HEK293 (cell line): ENCODE results near the gene ABCB9.
A peak's percentile ranks its signal among the peaks of the same experiment; 100 is the strongest.

Source experiments
- IKZF3 ChIP-seq: fragments of 450-650 bp; IDR thresholded peaks from 2 replicates; pipeline ENCODE4 v1.5.0; 2018; ENCODE audit warnings: missing biosample characterization, mild to moderate bottlenecking, missing genetic modification characterization, moderate library complexity
- KLF10 ChIP-seq: fragments of 450-650 bp; IDR thresholded peaks from 2 replicates; pipeline ENCODE4 v1.5.1; 2018; ENCODE audit warnings: missing biosample characterization, mild to moderate bottlenecking, missing genetic modification characterization
- PATZ1 ChIP-seq: fragments of 450-650 bp; formaldehyde crosslinking; IDR thresholded peaks from 2 replicates; pipeline ENCODE4 v1.5.1; 2016; ENCODE audit warnings: missing biosample characterization, missing genetic modification characterization
- PRDM4 ChIP-seq: fragments of 450-650 bp; formaldehyde crosslinking; IDR thresholded peaks from 2 replicates; pipeline ENCODE4 v1.5.1; 2017; ENCODE audit warnings: missing biosample characterization, missing genetic modification characterization
- REPIN1 ChIP-seq: fragments of 450-650 bp; formaldehyde crosslinking; IDR thresholded peaks from 2 replicates; pipeline ENCODE4 v1.5.1; 2017; ENCODE audit warnings: missing biosample characterization, missing genetic modification characterization, low read depth
- SP2 ChIP-seq: fragments of 450-650 bp; formaldehyde crosslinking; IDR thresholded peaks from 2 replicates; pipeline ENCODE4 v1.5.1; 2016; ENCODE audit warnings: missing biosample characterization, missing genetic modification characterization
- TSHZ1 ChIP-seq: fragments of 450-650 bp; formaldehyde crosslinking; IDR thresholded peaks from 2 replicates; pipeline ENCODE4 v1.5.1; 2016; ENCODE audit warnings: missing biosample characterization, missing genetic modification characterization, borderline replicate concordance
- ZBTB17 ChIP-seq: fragments of 450-650 bp; formaldehyde crosslinking; IDR thresholded peaks from 2 replicates; pipeline ENCODE4 v1.5.1; 2016; ENCODE audit warnings: missing biosample characterization, missing genetic modification characterization
- ZBTB49 ChIP-seq: fragments of 450-650 bp; formaldehyde crosslinking; IDR thresholded peaks from 2 replicates; pipeline ENCODE4 v1.5.1; 2016; ENCODE audit warnings: missing biosample characterization, missing genetic modification characterization, low read depth
- ZFP3 ChIP-seq: fragments of 450-650 bp; formaldehyde crosslinking; IDR thresholded peaks from 2 replicates; pipeline ENCODE4 v1.5.1; 2016; ENCODE audit warnings: low read depth, missing biosample characterization, missing genetic modification characterization
- ZNF148 ChIP-seq: fragments of 450-650 bp; formaldehyde crosslinking; IDR thresholded peaks from 2 replicates; pipeline ENCODE4 v1.5.0; 2017; ENCODE audit warnings: missing biosample characterization, missing genetic modification characterization, borderline replicate concordance
- ZNF169 ChIP-seq: fragments of 450-650 bp; formaldehyde crosslinking; IDR thresholded peaks from 2 replicates; pipeline ENCODE4 v1.5.1; 2016; ENCODE audit warnings: missing biosample characterization, missing genetic modification characterization
- ZNF214 ChIP-seq: fragments of 450-650 bp; formaldehyde crosslinking; IDR thresholded peaks from 2 replicates; pipeline ENCODE4 v1.5.1; 2017; ENCODE audit warnings: missing biosample characterization, mild to moderate bottlenecking, missing genetic modification characterization, borderline replicate concordance
- ZNF23 ChIP-seq: fragments of 450-650 bp; formaldehyde crosslinking; IDR thresholded peaks from 2 replicates; pipeline ENCODE4 v1.5.1; 2016; ENCODE audit warnings: missing biosample characterization, missing genetic modification characterization, borderline replicate concordance
- ZNF26 ChIP-seq: fragments of 450-650 bp; formaldehyde crosslinking; IDR thresholded peaks from 2 replicates; pipeline ENCODE4 v1.5.1; 2016; ENCODE audit warnings: missing biosample characterization, missing genetic modification characterization
- ZNF302 ChIP-seq: fragments of 450-650 bp; formaldehyde crosslinking; IDR thresholded peaks from 2 replicates; pipeline ENCODE4 v1.5.1; 2016; ENCODE audit warnings: missing biosample characterization, missing genetic modification characterization, low read depth
- ZNF354C ChIP-seq: fragments of 450-650 bp; formaldehyde crosslinking; IDR thresholded peaks from 2 replicates; pipeline ENCODE4 v1.5.1; 2016; ENCODE audit warnings: missing biosample characterization, missing genetic modification characterization, low read depth, borderline replicate concordance
- ZNF426 ChIP-seq: fragments of 450-650 bp; formaldehyde crosslinking; IDR thresholded peaks from 2 replicates; pipeline ENCODE4 v1.5.1; 2017; ENCODE audit warnings: missing biosample characterization, missing genetic modification characterization, mild to moderate bottlenecking, inconsistent platforms, moderate library complexity
- ZNF544 ChIP-seq: fragments of 450-650 bp; formaldehyde crosslinking; IDR thresholded peaks from 2 replicates; pipeline ENCODE4 v1.5.0; 2017; ENCODE audit warnings: missing biosample characterization, missing genetic modification characterization
- ZNF596 ChIP-seq: fragments of 450-650 bp; IDR thresholded peaks from 2 replicates; pipeline ENCODE4 v1.5.0; 2018; ENCODE audit warnings: missing biosample characterization, mild to moderate bottlenecking, missing genetic modification characterization, moderate library complexity
- ZNF660 ChIP-seq: fragments of 450-650 bp; IDR thresholded peaks from 2 replicates; pipeline ENCODE4 v1.5.1; 2018; ENCODE audit warnings: missing biosample characterization, mild to moderate bottlenecking, missing genetic modification characterization
- ZSCAN16 ChIP-seq: fragments of 450-650 bp; formaldehyde crosslinking; IDR thresholded peaks from 2 replicates; pipeline ENCODE4 v1.5.1; 2016; ENCODE audit warnings: missing biosample characterization, missing genetic modification characterization
- ZXDB ChIP-seq: fragments of 450-650 bp; formaldehyde crosslinking; IDR thresholded peaks from 2 replicates; pipeline ENCODE4 v1.5.1; 2016; ENCODE audit warnings: missing biosample characterization, missing genetic modification characterization

ABCB9 gene

GRCh38 chr12:122886851-122887818 lies 79.1 kb downstream of the ABCB9 start (continued):
- peak; percentile 96 for TF ChIP-seq PATZ1 (tag by site-specific recombination)
- TF ChIP-seq ZSCAN16 (tag by site-specific recombination) = no peak
- no peak for TF ChIP-seq ZNF426
- no peak for TF ChIP-seq ZNF26 (tag by site-specific recombination)
- TF ChIP-seq SP2 = peak; percentile 21; the same call in 1 of the 2 replicates
- no peak for TF ChIP-seq ZFP3
- TF ChIP-seq IKZF3 = peak; percentile 73; the same call in 1 of the 2 replicates
- no peak for TF ChIP-seq REPIN1 (tag by site-specific recombination)
- peak; percentile 66; the same call in 1 of the 2 replicates for TF ChIP-seq ZNF660 (tag by site-specific recombination)
- peak; percentile 84 for TF ChIP-seq ZBTB17 (tag by site-specific recombination)
- no peak for TF ChIP-seq PRDM4 (tag by site-specific recombination)
- TF ChIP-seq ZBTB49 (tag by site-specific recombination) = no peak
- TF ChIP-seq ZNF302 = no peak
- no peak for TF ChIP-seq ZNF148 (tag by site-specific recombination)
- TF ChIP-seq KLF10 (tag by site-specific recombination) = no peak
- no peak for TF ChIP-seq ZNF214 (tag by site-specific recombination)
- TF ChIP-seq ZXDB (tag by site-specific recombination) = no peak; the same call in 1 of the 2 replicates
- TF ChIP-seq TSHZ1 (tag by site-specific recombination) = 0 out of 2 replicates have a peak, but pooled peaks have one; percentile 12
- no peak for TF ChIP-seq ZNF23 (tag by site-specific recombination)
- no peak for TF ChIP-seq ZNF354C
- no peak for TF ChIP-seq ZNF169
- no peak for TF ChIP-seq ZNF596 (tag by site-specific recombination)
- no peak for TF ChIP-seq ZNF544
